ENCODE data around the gene PCGF2. TPM values are rescaled to one million over a fixed set of nuclear protein-coding genes. Genes with fewer than 3 reads are reported as not detected.

The PCGF2 gene
- total RNA-seq, 1 donor from 2014 or later, result 64.8 TPM

DNA sequence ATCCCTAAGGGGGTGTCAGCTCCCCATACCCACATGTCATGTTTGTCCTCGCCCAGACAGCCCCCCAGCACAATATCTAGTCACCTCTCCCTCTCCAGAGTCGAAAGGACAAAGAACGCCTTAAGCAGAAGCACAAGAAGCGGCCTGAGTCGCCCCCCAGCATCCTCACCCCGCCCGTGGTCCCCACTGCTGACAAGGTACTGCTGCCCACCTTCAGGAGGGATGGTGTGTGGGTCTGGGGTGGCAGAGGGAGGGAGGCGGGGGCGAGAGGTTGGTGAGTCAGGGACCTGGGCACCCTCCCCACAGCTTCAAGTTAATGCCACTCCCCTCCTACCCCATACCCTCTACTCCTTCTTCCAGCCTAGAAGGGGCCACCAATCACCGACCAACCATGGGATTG, 35.5 kb downstream of the PCGF2 start:
- H3K9me3 ChIP-seq, result no peaks in the 10 kb centered on the region
- no peaks in the 10 kb centered on the region for H3K27me3 ChIP-seq
- no peaks in the 10 kb centered on the region for H3K4me1 ChIP-seq
- no peak overlapping the region for H3K27ac ChIP-seq
- H3K36me3 ChIP-seq, result peaks cover 66 to 87% of the 10 kb centered on the region in 2 donors
- no peak for TF ChIP-seq CTCF (IDR thresholded peaks at IDR 0.05)
- H3K4me3 ChIP-seq, result no peak overlapping the region
- no peak for DNase-seq (ENCODE audit: low spot score in 2 of 2)
- intact Hi-C loops (cut with DNase I), result no loop called here

GRCh38 chr17:38711792-38712571, 36.2 kb downstream of the PCGF2 start:
- Histone ChIP-seq H3K4me1 (peaks cover 0 to 2% of the 10 kb centered on the region in 2 donors), H3K9me3 (no peaks in the 10 kb centered on the region), H3K27ac (no peak overlapping the region), H3K36me3 (peaks cover 60 to 81% of the 10 kb centered on the region in 2 donors), H3K4me3 (no peak overlapping the region), H3K27me3 (no peaks in the 10 kb centered on the region)
- no peak for DNase-seq (ENCODE audit: low spot score in 2 of 2)
- intact Hi-C loops (cut with DNase I), result no loop called here
- TF ChIP-seq CTCF (IDR thresholded peaks at IDR 0.05), result no peak

DNA sequence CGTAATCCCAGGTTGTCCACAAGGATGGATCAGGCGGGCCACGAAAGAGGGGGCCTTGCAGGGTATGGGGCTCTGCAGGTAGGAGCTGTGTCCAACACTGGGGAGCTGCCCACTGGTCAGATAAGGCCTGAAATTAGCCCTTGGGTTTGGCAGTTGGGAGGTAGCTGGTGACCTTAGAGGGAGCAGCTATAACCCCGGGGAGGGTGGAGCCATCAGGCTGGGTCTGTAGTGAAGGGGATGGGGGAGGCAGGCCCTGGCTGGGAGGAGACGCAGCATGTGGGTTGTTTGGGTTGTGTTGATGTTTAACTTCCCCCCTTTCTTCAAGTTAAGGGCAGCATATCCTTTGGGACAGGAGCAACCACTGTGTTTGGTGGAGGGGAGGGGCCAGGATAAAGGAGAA, 37.2 kb downstream of the PCGF2 start:
- Histone ChIP-seq H3K4me1 (peaks cover 0 to 2% of the 10 kb centered on the region in 2 donors), H3K9me3 (no peaks in the 10 kb centered on the region), H3K4me3 (no peak overlapping the region), H3K36me3 (peaks cover 50 to 71% of the 10 kb centered on the region in 2 donors), H3K27ac (no peak overlapping the region), H3K27me3 (no peaks in the 10 kb centered on the region)
- intact Hi-C loops (cut with DNase I), result no loop called here
- TF ChIP-seq CTCF (IDR thresholded peaks at IDR 0.05), result no peak
- no peak for DNase-seq (ENCODE audit: low spot score in 2 of 2)

- H3K27ac ChIP-seq, result no peak overlapping the region
- TF ChIP-seq CTCF (IDR thresholded peaks at IDR 0.05), result no peak
- intact Hi-C loops (cut with DNase I), result no loop called here
- DNase-seq (ENCODE audit: low spot score in 2 of 2), result no peak
- H3K9me3 ChIP-seq, result no peaks in the 10 kb centered on the region
- H3K4me3 ChIP-seq, result no peak overlapping the region
- H3K36me3 ChIP-seq, result peaks cover 46 to 67% of the 10 kb centered on the region in 2 donors
- peaks cover 0 to 2% of the 10 kb centered on the region in 2 donors for H3K4me1 ChIP-seq
- H3K27me3 ChIP-seq, result no peaks in the 10 kb centered on the region
These were observed 37.6 kb downstream of the PCGF2 start for GRCh38 chr17:38710604-38710962.

- no peaks in the 10 kb centered on the region for H3K27me3 ChIP-seq
- peaks cover 41 to 61% of the 10 kb centered on the region in 2 donors for H3K36me3 ChIP-seq
- peaks cover 0 to 2% of the 10 kb centered on the region in 2 donors for H3K4me1 ChIP-seq
- no peak overlapping the region for H3K27ac ChIP-seq
- H3K9me3 ChIP-seq, result no peaks in the 10 kb centered on the region
- H3K4me3 ChIP-seq, result no peak overlapping the region
- intact Hi-C loops (cut with DNase I), result no loop called here
- DNase-seq (ENCODE audit: low spot score in 2 of 2), result no peak
- no peak for TF ChIP-seq CTCF (IDR thresholded peaks at IDR 0.05)
These were observed 38.1 kb downstream of the PCGF2 start for GRCh38 chr17:38709864-38710603.

Data from ascending aorta (tissue), 2 donors.